Activated CD8-positive, alpha-beta memory T cell treated with anti-CD3 and anti-CD28 coated beads for 4 hours (primary cell): ENCODE measurements around the gene MARCHF10.

ENCODE experiments used
- DNase-seq, 2 donors: peaks; one replicate each; pipeline ENCODE4 v3.0.0-alpha.2; 2020; ENCODE audit warnings: low read depth in 2 of 2

MARCHF10 gene

DNA sequence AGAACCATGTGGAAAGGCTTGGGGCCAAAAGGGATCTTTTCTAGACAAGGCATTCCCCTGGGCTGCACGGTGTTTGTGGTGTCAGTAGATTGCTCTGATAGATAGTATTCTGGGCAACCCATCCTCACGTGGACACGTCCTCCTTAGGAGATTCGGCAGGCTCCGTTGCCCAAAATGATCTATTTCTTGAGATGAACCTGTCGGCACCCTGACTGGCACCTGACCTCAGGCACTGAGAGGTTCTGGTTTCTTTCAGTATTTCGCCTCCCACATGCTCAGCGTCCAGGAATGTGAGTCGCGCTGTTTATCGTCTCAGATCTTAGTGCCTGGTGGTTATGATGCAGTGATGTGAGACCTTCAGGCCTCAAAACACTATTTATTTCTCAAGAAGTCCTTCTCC is 89.7 kb downstream of the MARCHF10 start:
- DNase-seq, result no peak

DNA sequence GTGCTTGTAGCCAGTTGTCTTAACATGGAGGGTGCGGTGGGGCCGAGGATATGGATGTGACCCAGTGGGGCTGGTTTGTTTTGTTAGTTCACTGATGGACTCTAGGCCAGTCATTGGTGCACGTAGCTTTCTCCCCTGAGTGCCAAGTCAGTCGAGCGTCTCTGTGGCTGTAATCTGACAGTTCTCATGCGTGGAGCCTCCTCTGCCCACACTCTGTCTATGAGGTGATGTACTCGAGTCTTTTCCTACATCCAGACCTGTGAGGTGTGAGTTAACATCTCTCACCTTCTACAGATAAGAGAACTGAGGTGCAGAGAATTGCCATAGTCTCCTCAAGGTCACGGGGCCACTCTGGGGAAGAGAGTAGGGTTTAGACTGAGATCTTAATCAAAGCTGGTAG is 90.2 kb downstream of the MARCHF10 start:
- no peak for DNase-seq

DNA sequence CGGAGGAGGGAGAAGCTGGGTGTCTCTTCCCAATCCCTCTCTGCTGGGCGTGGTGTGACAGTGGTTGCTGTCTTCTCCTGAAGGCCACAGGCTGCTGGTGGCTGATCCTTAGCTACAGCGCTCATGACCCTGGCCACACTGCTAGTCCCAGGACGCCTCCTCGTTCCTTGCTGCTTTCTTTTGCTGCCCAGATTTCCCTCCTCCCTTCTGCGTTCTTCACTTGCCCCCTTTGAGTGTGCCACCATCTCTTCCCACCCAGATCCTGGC is 90.6 kb downstream of the MARCHF10 start:
- DNase-seq, result no peak

DNA sequence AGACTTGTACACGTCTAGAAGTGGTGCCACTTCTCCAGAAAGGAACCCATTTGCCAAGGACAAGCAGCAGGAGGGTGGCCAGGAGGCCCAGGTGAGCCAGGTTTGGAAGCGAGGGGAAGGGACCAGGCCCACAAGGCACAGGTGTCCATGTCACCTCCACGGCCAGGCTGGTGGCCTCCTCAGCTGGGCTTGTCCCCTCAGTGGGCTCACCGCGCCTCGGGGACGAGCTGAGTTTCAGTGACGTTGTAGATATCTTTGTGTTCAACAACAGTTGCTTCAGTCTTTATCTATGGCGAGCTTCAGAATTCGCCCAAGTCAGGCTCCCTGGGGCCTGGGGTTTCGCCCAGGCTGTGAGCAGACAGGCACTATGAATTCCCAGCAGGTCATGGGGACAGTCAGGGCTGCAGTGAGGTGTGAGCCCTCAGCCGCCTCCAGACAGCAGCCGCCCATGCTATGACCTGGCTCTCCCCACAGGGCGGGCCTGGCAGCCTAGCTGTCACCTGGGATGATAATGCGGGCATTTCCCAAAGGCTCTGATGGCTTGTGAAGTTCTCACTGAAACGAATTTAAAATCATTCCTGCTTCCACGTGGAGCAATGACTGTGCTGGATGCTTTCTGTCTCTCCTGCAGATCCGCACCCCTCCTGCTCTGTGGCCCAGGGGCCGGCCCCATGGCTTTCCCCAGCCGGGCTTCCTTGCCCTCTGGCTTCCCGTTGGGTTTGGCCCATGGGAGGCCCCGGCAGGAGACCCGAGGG is 91.1 kb downstream of the MARCHF10 start:
- DNase-seq, result no peak

DNA sequence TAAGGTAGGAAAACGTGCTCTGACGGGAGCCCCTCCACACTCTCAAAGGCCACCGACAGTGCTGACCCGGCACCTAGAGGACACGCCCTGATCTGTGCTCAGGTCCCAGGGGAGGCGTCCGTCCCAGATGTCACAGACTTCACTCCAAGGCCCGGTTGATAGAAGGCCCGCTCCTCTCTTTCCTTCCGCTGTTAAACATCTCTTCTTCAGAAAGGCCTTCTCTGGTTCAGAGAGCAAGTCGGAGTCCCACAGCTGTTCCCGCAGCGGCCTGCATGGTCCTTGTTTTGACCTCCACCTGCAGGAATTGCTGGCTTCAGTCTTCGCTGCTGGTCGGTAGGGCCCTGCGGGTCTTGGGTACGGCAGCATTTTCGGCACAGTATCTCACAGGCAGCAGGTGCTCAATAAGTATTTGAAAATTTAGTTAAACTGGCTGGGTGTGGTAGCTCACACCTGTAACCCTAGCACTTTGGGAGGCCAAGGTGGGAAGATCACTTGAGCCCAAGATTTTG is 92.2 kb downstream of the MARCHF10 start:
- DNase-seq, result no peak

DNA sequence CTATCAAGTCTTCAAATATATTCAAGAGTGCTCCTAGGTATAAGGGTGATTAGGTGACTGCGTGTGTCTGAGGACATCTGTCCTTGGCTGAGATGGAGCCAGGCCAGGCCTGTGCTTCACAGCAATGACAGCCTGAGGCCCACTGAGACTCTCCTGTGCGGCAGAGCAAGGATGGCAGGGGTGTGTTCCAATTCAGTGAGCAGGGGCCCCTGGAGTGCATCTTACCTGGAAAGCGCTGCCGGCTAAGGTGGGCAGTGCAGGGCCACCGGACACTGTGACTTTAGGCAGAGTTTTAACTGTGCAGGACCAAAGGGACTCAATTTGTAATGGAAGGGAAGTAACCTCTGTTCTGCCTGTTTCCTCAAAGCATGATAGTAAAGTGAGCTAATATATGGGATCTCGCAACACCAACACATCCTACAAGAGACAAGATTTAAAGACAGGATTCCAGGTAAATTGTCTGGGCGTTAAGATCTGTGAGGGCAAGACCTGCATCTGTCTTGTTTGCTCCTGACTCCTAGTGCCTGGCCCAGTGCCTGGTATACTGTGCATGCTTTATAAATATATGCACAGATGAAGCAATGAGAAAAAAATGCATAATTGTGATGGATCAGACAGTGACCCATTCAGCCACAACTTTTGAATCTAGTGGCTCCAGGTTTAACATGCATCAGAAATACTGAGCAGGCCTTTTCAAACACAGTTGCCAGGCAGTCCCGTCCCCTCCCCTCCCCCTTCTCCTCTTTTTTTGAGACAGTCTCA is 93.9 kb downstream of the MARCHF10 start:
- no peak for DNase-seq

DNA sequence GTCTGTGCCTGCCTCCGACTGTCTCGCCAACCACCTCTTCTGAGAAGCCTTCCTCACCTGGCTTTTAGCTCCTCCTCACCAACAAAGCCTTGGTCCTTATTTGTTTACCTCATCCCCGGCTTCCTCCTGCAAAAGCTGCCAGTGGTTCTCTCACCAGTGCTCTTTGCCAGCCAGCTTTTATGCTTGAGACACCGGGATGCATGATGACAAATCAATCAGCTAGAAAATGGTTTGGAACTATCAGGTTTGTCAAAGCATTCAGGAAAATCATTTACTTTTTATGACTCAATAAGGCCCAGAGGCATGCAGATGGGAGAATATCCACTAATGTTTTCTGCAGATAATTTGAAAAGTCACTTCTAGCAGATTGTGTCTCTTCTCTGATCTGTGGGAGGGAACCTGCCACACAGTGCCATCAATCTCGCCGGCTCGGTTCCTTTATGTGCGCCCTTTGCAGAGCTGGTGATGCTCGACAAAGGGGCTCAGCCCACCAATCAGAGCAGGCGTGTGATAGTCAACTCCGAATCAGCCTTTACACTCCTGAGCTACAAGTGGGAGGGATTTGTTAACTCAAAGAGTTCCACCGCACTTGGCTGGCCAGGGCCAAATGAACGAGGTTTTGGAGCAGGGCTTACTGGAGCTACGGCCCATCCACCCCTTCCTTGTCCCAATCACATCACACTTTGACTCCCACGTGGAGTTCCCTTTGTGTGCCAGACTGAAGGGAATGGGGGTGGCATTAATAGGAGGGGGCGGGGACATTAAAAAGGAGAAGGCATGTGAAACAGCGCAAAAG is 94.8 kb downstream of the MARCHF10 start:
- DNase-seq, result no peak

DNA sequence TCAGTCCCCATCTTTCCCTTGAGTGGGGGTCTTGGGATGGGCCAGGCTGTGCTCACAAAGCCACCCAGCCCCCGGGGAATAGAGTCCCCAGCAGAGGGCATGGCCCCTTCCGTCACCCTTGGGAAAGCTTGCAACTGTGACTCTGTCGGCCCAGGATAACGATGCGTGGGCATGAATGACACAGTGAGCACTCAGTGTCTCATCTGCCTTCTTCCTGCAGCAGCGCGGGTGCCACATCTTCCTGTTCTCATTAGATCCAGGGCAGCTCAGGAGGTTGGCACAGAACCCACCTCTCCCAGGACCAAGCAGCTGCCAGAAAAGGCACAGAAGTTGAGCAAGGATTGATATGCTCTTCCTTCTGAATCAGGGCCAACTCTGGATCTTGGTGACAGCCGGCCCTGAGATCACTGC is 95.9 kb downstream of the MARCHF10 start:
- no peak for DNase-seq

DNA sequence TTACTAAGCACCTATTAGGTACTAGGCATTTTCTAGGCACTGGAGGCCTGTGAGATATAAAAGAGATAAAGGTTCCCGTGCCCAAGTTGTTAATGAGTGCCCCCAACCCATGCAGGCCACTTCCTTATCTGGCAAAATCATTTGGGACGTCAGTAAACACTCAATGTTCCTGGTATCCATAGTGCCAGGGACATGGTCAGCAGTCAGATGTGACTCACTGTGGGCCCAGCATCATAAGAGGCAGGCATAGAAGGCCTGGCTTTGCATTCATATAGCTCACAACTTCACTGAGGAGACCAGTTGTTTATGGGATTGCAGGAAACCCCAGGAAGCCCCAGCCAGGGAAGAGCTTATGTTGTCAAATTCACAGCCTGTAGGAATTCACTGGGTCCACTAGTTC is 99.5 kb downstream of the MARCHF10 start:
- DNase-seq, result no peak

DNA sequence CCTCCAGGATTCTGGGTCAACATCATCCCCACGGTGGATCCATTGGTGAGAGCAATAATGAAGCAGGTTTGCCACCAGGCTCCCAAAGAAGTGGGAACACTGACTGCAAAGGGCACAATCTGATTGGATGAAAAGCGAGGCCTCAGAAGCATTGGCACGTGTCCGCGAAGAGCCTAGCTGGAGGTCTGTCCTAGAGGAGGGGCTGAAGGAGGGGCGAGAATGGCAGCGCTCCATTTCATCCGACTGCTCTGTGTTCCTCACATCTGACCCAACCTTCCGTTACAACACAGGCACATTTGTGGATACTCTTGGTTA is 100.7 kb downstream of the MARCHF10 start:
- DNase-seq, result no peak

DNA sequence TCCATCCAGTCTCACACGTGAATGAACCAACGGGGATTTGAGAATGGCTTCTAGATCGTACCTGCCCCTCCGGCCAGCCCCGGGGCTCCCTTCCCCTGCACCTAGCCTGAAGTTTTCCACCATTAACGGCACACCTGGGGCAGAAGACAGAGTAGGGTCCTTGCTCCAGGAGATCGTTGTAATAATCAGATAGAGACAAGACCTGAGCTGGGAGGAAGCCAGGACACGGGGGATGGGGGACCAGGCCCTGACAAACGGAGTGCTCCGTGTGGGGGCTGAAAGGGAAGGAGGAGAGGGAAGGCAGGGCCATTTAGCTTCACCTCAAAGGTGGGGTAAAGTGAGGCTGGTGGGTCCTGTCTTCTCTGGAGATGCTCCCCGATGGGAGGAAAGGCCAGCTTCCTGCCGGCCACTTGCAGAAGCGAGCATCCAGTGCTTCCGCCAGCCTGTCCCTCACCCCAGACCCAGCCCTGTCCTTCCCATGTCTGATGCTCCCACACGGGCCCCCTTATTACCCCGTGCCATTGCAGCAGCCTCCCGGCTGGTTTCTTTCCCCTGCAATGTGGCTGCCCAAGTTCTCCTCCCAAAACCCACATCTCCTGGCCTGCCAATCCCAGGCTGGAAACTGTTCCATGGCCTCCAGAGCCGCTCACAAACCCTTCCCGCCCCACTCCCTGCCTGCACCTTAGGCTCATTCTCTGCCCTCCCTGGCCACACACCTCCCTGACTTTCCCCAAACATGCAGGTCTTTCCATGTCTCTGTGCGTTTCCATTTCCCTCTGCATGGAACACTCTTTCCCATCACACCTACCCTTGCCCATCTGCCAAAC is 101.3 kb downstream of the MARCHF10 start:
- DNase-seq, result no peak

DNA sequence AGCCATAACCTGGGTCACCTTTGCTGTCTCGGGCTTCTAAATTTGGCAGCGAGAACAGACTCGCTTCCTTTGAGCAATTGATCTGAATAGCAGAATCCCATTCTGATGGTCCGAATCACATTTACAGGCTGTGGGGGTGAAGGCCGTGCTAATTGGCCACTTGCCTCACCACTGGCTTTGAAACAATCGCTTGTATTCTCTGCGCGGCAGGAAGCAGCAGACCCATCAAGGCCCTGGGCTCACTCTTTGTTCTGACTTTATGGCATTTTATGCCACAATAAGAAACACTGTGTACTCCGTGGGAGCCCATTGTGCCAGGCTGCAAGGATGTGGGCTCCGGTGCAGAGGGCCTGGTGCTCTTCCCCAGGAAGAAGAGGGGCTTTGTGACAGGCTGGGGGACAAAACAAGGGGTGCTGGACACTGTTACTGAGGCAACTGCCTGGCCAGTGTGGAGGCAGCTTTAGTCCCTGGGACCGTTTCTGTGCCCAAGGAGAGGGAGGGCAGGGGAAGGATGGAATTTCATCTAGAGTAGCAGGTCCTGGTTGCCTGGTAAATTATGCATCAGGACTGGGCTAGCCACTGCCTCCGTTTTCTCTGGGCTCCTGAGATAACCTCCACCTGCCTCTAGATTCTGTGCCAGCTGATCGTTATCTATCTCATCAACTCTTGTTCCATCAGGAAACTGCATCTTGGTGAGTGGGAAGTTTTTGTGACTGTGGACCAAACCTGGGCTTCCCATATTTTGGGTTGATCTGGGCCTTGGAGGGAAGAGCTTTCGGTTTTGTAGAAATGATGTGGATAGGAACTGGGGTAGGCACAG is 102.1 kb downstream of the MARCHF10 start:
- no peak for DNase-seq

DNA sequence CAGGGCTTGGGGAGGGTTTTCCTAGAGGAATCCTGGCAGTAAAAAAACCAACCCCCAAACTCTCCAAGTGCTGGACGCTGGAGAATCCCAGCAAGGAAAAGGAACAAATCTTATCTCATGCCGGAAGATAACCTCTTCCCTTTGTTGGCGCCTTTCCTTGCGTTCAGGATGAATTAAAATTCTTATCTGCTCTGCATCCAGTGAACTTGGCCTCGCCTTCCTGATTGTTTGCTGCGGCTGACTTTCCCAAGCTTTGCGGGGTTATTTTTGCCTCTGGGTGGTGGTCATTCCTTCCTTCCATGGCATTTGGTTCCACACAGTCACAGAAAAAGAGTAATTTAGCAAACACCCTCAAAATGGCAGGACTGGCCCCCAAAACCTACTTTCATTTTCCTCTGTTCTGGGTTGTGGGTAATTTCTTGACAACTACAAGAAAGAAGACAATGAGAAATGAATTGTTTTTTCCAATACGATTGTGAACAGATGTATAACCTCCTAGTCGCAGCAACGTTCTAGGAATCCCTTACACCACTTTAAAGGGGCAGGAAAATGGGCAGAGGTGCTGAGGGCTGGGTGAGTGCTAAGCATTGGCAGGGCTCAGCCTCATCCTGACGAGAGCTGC is 102.8 kb downstream of the MARCHF10 start:
- DNase-seq, result no peak

DNA sequence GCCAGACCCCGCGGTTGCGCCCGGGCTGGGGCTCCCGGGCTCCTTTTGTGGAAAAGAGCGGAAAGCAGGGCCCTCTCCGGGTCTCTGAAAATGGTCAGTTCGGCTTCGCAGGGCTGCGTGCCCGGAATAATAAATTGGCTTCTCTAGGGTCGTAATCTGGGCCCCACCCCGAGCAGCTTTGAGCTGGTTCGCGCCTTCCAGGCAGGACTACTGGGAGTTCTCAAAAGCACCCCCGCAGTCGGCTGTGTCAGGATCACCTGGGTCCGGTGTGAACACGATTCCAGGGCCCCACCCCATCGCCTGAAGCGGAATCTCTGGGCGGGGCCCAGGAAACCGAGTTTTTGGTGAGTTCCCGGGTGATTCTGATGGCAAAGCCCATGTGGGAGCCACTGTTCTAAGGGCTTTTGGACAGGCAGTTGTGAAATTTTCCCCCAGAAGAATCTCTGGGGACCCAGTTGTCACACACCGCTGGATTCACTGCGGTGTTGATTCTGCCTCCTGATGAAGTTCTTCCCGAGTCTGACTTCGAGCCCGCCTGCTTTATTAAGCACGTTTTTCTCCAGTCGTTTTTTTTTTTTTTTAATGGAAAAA is 103.6 kb downstream of the MARCHF10 start:
- DNase-seq, result no peak

DNA sequence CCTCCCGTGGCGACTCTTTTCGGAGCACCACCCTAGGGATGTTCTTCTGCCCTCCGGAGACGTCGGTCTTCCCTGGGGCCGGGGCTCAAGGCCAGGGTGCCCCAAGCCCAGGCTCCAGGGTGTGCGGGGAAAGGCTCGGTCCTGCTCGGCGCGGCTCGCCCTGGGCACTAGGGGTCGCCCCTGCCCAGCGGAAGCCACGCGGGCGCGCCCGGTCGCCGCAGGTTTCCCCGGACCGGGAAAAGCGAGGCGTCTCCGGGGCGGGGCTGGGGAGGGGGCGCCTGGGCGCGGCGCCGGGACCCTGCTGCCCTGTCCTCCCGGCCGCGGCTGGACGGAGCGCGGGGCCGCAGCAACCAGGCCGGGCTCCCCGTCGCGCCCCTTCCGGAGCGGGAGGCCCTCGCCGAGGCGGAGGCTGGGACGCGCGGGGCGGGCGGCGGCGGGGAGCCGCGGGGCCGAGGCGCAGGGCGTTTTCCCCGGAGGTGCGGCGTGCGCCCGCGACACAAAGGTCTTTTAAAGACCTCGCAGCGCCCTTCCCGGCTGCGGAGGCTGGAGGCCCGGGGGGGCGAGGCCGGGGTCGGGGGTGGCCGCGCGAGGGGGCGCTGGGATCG is 104.2 kb downstream of the MARCHF10 start:
- peak; percentile 46 for DNase-seq

DNA sequence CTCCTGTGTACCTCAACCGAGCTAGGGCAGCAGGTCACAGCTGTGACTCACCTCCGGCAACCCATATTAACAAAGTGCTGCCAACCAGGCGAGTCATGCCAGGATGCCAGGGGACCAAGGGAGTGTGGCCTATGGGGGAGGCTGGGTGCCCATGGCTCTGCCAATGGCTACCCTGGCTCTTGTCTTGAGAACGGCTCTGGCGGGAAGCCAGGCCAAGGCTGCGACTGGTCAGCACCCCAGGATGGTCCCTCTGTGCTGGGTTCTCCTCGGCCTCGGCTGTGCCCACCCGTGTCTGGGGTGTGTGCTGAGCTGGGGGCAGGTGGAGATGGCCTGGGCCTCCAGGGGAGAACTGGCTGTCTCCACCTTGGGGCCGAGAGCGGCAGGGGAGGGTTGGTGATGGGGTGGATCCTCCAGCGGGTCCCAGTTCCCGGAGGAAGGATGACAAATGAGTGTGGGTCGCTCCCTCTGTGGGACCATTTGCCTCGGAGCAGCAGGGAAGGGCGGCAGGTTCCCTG is 104.8 kb downstream of the MARCHF10 start:
- DNase-seq, result no peak

DNA sequence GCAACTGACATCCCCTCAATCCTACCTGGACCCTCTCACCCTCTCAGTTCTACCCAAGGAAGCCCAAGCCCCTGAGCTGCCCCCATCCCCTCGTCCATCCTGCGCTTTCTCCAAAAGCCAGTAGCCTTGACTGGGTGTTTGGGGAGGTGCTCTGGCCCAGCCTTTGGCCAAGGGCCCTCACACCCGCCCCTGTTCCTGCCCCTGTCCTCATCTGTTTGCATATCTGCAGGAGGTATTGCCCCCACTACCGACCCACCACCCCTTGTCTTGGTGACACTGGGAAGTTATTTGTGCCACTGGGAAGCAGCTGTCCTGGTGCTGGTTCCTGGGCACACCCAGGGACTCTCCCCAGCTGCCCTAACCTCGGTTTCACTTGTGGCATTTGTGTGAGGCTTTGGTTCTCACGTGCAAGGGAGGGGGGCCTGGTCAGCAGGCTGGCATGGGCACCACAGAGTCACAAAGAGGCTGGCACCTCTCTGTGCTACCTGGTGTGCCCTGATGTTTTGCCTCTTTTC is 105.3 kb downstream of the MARCHF10 start:
- no peak for DNase-seq

DNA sequence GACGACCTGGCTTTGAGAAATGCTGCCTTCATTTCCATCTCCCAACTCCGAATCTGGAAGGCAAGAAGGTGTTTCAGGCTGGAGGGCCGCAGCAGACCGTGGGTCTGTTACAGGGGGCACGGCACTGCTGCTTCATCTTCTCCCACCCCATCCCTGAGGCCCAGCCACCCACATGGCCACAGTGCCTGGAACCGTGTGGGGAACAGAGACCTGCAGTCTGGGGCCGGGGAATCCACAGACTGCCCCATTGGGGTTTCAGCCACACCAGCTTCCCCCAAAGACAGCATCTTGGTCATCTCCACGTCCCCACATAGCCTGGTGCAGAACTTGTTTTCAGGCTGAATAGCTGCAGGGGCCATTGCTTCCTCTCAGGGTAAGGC is 106.4 kb downstream of the MARCHF10 start:
- DNase-seq, result no peak

DNA sequence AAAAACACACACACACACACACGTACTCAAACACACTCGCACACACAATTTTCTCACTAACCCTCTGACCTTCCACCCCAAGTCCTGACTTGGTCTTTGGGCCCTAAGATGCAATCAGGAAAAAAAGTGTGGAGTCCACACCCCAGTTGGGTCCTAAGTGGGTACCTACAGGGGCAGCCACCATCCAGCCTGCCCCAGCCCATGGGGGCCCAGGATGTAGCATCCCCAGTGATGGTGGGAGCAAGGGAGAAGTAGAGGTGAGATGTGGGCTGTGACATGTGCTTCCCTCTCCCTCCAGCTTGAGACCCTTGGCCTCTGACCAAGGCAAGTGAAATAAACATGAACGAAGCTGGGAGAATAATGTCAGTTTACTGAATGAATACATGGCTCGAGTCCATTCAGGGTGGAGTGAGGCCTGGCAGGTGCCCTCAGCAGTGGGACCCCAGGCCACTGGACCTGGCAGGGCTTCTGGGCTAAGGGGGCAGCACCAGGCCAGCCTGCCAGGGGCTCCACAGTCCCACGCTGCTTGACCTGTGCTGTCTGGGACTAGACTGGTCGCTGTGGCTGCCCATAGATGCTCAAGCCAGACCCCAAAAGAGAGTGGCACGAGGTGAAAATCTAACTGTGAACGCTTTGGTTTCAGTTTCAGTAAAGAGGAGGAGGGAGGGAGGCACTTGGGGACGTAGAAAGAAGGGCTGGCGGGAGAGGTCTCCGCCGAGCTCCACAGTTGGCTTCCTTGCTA is 107.0 kb downstream of the MARCHF10 start:
- no peak for DNase-seq
